PC-3 (cell line): ENCODE data around the gene KRTAP5-4. TPM values are rescaled to one million over a fixed set of nuclear protein-coding genes. Genes with fewer than 3 reads are reported as not detected.

ENCODE experiments used
- ATAC-seq: fragments of 200-7000 bp; cut with Tn5 transposase; 2 replicates; pipeline ENCODE4 v1.9.1; 2020; ENCODE audit warnings: mild to moderate bottlenecking, moderate library complexity
- BruUV-seq: library from RNA; stranded (reverse); fragments of 400-500 nt; replicated peaks from 2 replicates; lab custom pipeline; 2021; lab: Mats Ljungman, UMichigan
- CTCF ChIA-PET: fragments of 300-600 bp; sonication (Branson Sonifier 250); formaldehyde crosslinking; loops from one replicate; lab custom pipeline; 2022; ENCODE audit warnings: antibody characterized with exemption; lab: Charles Lee
- POLR2A ChIA-PET: fragments of 300-600 bp; sonication (Branson Sonifier 250); formaldehyde crosslinking; loops from one replicate; lab custom pipeline; 2022; ENCODE audit warnings: antibody characterized with exemption; ENCODE audit not compliant: unreplicated experiment; lab: Charles Lee
- DNase-seq: peaks from one replicate; pipeline ENCODE4 v3.0.0-alpha.2; 2015
- H2AFZ ChIP-seq: fragments of 300-600 bp; sonication (generic); 2 replicates; pipeline ENCODE4 v1.6.0; 2016; ENCODE audit warnings: antibody characterized with exemption, low read length
- H3F3A ChIP-seq: fragments of 300-600 bp; sonication (generic); one replicate; pipeline ENCODE4 v1.6.0; 2017; ENCODE audit warnings: antibody characterized with exemption, low read length, control low read depth, mild to moderate bottlenecking; ENCODE audit not compliant: unreplicated experiment
- H3K27ac ChIP-seq: fragments of 300-600 bp; sonication (generic); 2 replicates; pipeline ENCODE4 v1.5.1; 2016; ENCODE audit warnings: mild to moderate bottlenecking, low read length
- H3K27me3 ChIP-seq: fragments of 300-600 bp; sonication (generic); 2 replicates; pipeline ENCODE4 v1.6.1; 2016; ENCODE audit warnings: low read length, mixed read lengths
- H3K36me3 ChIP-seq: fragments of 300-600 bp; sonication (generic); 2 replicates; pipeline ENCODE4 v1.6.1; 2016; ENCODE audit warnings: low read depth, mixed run types, low read length, mixed read lengths
- H3K4me1 ChIP-seq: fragments of 300-600 bp; sonication (generic); 2 replicates; pipeline ENCODE4 v1.5.1; 2016; ENCODE audit warnings: low read length; ENCODE audit not compliant: insufficient read depth
- H3K4me2 ChIP-seq: fragments of 300-600 bp; sonication (generic); 2 replicates; pipeline ENCODE4 v1.6.0; 2016; ENCODE audit warnings: low read length
- H3K4me3 ChIP-seq: fragments of 300-600 bp; sonication (generic); 2 replicates; pipeline ENCODE4 v1.5.1; 2016; ENCODE audit warnings: mild to moderate bottlenecking, low read length, mixed read lengths
- H3K79me2 ChIP-seq: fragments of 300-600 bp; sonication (generic); 2 replicates; pipeline ENCODE4 v1.6.1; 2017; ENCODE audit warnings: low read length, mixed read lengths
- H3K9ac ChIP-seq: fragments of 300-600 bp; sonication (generic); 2 replicates; pipeline ENCODE4 v1.6.0; 2016; ENCODE audit warnings: mild to moderate bottlenecking, low read length
- H3K9me2 ChIP-seq: fragments of 300-600 bp; sonication (generic); replicated peaks from 2 replicates; pipeline ENCODE4 v1.6.1; 2016; ENCODE audit warnings: mixed run types, low read length, mixed read lengths
- H3K9me3 ChIP-seq: fragments of 300-600 bp; sonication (generic); 2 replicates; pipeline ENCODE4 v1.6.1; 2016; ENCODE audit warnings: low read length, mixed read lengths
- H4K20me1 ChIP-seq: fragments of 300-600 bp; sonication (generic); 2 replicates; pipeline ENCODE4 v1.6.1; 2016; ENCODE audit warnings: low read length, mixed read lengths
- EZH2 ChIP-seq: fragments of 300-600 bp; sonication (generic); IDR thresholded peaks from one replicate; pipeline ENCODE4 v1.6.1; 2017; ENCODE audit warnings: antibody characterized with exemption, mild to moderate bottlenecking, low read length; ENCODE audit not compliant: unreplicated experiment
- EZH2phosphoT487 ChIP-seq: fragments of 300-600 bp; sonication (generic); IDR thresholded peaks from 2 replicates; pipeline ENCODE4 v1.6.1; 2018; ENCODE audit warnings: mild to moderate bottlenecking, antibody characterized with exemption, low read length, borderline replicate concordance
- intact Hi-C: fragments of 100-400 bp; cut with micrococcal nuclease; formaldehyde crosslinking; loops from 2 replicates; pipeline ENCODE4 v1.9.0; 2023
- total RNA-seq: library from RNA; depleted of rRNA; stranded (reverse); fragments of >200 nt; gene quantifications from 2 replicates; pipeline ENCODE4 v1.2.3, GENCODE V29; 2014
- TF ChIP-seq, protein P1 (sequence below): fragments of 300-600 bp; sonication (generic); conservative IDR thresholded peaks from 2 replicates; pipeline ENCODE4 v1.5.1; 2017; ENCODE audit warnings: antibody characterized with exemption, low read depth, mild to moderate bottlenecking, low read length

The KRTAP5-4 gene
- total RNA-seq, 1 experiment from 2014 or later = not detected

DNA sequence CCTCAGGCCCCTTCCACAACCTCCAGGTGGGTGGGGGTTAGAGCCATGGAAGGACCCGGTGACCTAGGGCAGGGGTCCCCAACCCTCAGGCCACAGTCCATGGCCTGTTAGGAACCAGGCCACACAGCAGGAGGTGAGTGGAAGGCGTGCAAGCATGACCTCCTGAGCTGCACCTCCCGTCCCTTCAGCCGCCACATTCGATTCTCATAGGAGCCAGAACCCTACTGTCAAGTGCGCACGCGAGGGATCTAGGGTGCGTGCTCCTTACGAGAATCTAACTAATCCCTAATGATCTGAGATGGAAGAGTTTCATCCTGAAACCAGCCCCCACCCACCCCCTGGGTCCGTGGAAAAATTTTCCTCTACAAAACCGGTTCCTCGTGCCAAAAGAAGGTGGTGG is 3.6 kb upstream of the KRTAP5-4 start:
- TF ChIP-seq EZH2phosphoT487 (no peak), EZH2 (no peak)
- TF ChIP-seq, protein P1, sequence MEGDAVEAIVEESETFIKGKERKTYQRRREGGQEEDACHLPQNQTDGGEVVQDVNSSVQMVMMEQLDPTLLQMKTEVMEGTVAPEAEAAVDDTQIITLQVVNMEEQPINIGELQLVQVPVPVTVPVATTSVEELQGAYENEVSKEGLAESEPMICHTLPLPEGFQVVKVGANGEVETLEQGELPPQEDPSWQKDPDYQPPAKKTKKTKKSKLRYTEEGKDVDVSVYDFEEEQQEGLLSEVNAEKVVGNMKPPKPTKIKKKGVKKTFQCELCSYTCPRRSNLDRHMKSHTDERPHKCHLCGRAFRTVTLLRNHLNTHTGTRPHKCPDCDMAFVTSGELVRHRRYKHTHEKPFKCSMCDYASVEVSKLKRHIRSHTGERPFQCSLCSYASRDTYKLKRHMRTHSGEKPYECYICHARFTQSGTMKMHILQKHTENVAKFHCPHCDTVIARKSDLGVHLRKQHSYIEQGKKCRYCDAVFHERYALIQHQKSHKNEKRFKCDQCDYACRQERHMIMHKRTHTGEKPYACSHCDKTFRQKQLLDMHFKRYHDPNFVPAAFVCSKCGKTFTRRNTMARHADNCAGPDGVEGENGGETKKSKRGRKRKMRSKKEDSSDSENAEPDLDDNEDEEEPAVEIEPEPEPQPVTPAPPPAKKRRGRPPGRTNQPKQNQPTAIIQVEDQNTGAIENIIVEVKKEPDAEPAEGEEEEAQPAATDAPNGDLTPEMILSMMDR = no peak
- H3K4me2 ChIP-seq = no peak overlapping the region
- POLR2A ChIA-PET = no interaction called here
- H3K79me2 ChIP-seq = no peaks in the 10 kb centered on the region
- no peak for ATAC-seq
- no peaks in the 10 kb centered on the region for H4K20me1 ChIP-seq
- H3K9me2 ChIP-seq = no peaks in the 10 kb centered on the region
- BruUV-seq = no TSS peak
- CTCF ChIA-PET = no interaction called here
- H2AFZ ChIP-seq = no peak overlapping the region
- no peaks in the 10 kb centered on the region for H3K36me3 ChIP-seq
- intact Hi-C loops = no loop called here
- H3K27me3 ChIP-seq = peaks cover 17% of the 10 kb centered on the region; the same call in 1 of the 2 replicates
- H3F3A ChIP-seq = no peaks in the 10 kb centered on the region
- H3K9ac ChIP-seq = no peak overlapping the region
- H3K4me1 ChIP-seq = no peaks in the 10 kb centered on the region
- no peak overlapping the region for H3K4me3 ChIP-seq
- no peak for DNase-seq
- no peaks in the 10 kb centered on the region for H3K9me3 ChIP-seq
- no peak overlapping the region for H3K27ac ChIP-seq

DNA sequence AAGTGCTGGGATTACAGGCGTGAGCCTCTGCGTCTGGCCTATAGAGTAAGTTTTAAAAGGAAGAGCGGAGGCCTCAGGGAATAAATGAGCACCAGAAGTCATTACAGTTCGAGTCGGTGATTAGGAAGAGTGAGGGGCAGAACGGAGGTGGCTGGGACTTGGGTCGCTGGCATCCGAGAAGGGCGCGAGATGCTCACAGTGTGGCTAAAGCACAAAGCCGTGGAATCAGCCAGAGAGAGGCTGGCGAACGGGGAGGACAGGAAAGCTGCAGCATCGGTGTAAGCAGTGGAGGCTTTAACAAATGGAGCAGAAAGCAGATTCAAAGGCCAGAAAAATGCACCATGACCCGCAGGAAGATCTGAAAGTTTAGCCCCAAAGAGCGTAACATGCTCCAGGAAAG is 2.7 kb upstream of the KRTAP5-4 start:
- Histone ChIP-seq H4K20me1 (no peaks in the 10 kb centered on the region), H2AFZ (no peak overlapping the region), H3K4me2 (no peak overlapping the region), H3K9me3 (no peaks in the 10 kb centered on the region), H3K36me3 (no peaks in the 10 kb centered on the region), H3K27me3 (peaks cover 17% of the 10 kb centered on the region; the same call in 1 of the 2 replicates), H3K27ac (no peak overlapping the region), H3K79me2 (no peaks in the 10 kb centered on the region), H3K4me1 (no peaks in the 10 kb centered on the region), H3K4me3 (no peak overlapping the region), H3F3A (no peaks in the 10 kb centered on the region), H3K9ac (no peak overlapping the region), H3K9me2 (no peaks in the 10 kb centered on the region)
- CTCF ChIA-PET = no interaction called here
- DNase-seq (no peak), ATAC-seq (no peak)
- TF ChIP-seq, protein P1 = no peak
- TF ChIP-seq EZH2 (no peak), EZH2phosphoT487 (no peak)
- POLR2A ChIA-PET = no interaction called here
- intact Hi-C loops = no loop called here
- no TSS peak for BruUV-seq

DNA sequence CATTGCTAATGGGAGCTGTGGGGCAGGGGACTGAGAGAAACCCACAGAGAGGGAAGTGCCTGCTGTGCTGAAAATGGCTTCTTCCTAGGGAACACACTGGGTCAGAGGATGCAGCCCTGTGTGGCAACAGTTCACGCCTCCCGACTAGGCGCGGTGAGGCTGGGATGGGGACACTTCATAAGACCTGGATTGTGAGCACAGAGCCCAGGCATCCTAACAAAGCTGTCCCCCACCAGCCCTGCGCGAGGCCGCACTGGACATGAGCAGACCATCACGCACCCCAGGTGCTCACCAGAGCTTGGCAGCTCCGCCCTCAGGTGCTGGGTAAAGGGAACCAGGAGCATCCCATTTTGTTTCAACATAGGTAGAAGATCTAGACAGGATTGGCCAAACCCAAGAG is 1.8 kb upstream of the KRTAP5-4 start:
- H3K27me3 ChIP-seq = peaks cover 17% of the 10 kb centered on the region; the same call in 1 of the 2 replicates
- no TSS peak for BruUV-seq
- TF ChIP-seq, protein P1 = no peak
- TF ChIP-seq EZH2phosphoT487 = no peak
- no peak for TF ChIP-seq EZH2
- no peaks in the 10 kb centered on the region for H3K79me2 ChIP-seq
- H4K20me1 ChIP-seq = no peaks in the 10 kb centered on the region
- H3F3A ChIP-seq = no peaks in the 10 kb centered on the region
- H3K4me2 ChIP-seq = no peak overlapping the region
- H3K9me2 ChIP-seq = no peaks in the 10 kb centered on the region
- intact Hi-C loops = no loop called here
- no peaks in the 10 kb centered on the region for H3K9me3 ChIP-seq
- no peak overlapping the region for H3K27ac ChIP-seq
- H3K9ac ChIP-seq = no peak overlapping the region
- no peaks in the 10 kb centered on the region for H3K36me3 ChIP-seq
- ChIA-PET CTCF (no interaction called here), POLR2A (no interaction called here)
- no peak overlapping the region for H2AFZ ChIP-seq
- DNase-seq = no peak
- no peak for ATAC-seq
- no peak overlapping the region for H3K4me3 ChIP-seq
- no peaks in the 10 kb centered on the region for H3K4me1 ChIP-seq
